ENCODE data around the gene ITGB4. TPM values are rescaled to one million over a fixed set of nuclear protein-coding genes. Genes with fewer than 3 reads are reported as not detected.
A peak's percentile ranks its signal among the peaks of the same experiment; 100 is the strongest.

The ITGB4 gene
- total RNA-seq, 1 experiment from 2014 or later, result 4.8 TPM

DNA sequence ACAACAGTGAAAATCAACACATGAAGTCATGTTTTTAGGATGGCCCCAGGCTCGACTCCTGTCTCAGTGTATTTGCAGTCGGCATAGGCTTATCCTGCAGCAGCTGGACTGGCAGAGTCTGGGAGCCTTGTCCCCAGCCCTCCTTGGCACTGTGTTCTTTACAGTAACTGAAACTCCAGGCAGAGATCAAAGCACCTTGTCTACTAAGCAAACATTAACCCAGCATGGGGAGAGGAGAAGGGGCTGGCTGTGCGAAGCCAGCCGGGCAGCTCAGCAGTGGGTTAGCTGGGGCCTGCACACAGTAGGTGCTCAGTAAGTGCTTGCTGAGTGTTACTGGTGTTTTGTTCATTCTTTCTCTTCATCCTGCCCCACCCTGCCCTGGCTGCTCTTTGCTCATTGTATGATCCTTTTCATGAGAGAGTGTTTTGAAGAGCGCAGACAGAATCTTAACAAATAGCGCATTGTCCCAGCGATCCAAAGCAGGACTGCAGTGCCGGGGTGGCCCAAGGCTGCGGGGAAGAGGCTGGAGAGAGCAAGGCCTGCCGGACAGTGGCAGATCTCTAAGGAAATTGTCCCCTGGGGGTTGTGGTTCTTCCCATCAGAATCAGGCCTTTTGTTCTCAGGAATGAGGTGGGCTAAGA is 23.5 kb upstream of the ITGB4 start:
- no peak for DNase-seq (ENCODE audit: low read depth)

DNA sequence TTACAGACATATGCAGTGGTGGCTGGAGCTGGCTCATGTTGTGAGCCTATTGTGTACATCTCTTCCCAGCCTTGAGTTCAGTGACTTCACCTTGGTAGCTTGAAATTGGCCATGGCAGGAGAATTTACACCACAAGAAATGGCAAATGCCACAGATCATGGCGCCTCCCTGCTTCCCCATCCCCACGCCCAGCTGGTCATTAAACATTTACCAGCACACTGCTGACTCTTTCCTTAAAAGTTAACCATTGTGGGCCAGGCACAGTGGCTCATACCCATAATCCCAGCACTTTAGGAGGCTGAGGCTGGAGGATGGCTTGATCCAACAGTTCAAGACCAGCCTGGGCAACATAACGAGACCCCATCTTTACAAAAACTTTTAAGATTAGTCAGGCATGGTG is 22.6 kb upstream of the ITGB4 start:
- no peak for DNase-seq (ENCODE audit: low read depth)

DNA sequence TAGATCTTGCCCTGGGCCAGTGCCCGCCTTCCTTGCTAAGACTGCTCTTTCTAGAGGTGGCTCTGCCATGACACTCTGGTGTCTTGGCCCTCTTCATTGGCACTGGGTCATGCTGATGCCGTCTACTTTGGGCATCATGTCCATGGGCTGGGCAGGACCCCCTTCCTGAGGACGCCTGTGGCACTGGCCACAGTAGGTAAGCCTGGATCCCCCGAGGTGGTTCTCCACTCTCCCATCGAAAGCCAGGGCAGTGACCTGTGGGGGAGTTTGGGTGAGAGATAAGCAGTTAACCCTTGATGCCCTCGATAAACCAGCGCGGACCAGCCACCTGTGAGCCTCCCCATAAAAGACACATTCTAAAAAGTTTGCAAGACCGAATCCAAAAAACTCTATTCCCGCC is 20.0 kb upstream of the ITGB4 start:
- DNase-seq (ENCODE audit: low read depth), result no peak

GRCh38 chr17:75703191-75703590 is 18.1 kb upstream of the ITGB4 start:
- no peak for DNase-seq (ENCODE audit: low read depth)

- peak; percentile 56 for DNase-seq (ENCODE audit: low read depth)
Measured at GRCh38 chr17:75703591-75703990, 17.7 kb upstream of the ITGB4 start.

GRCh38 chr17:75704963-75705875 is 16.0 kb upstream of the ITGB4 start:
- DNase-seq (ENCODE audit: low read depth), result no peak

DNA sequence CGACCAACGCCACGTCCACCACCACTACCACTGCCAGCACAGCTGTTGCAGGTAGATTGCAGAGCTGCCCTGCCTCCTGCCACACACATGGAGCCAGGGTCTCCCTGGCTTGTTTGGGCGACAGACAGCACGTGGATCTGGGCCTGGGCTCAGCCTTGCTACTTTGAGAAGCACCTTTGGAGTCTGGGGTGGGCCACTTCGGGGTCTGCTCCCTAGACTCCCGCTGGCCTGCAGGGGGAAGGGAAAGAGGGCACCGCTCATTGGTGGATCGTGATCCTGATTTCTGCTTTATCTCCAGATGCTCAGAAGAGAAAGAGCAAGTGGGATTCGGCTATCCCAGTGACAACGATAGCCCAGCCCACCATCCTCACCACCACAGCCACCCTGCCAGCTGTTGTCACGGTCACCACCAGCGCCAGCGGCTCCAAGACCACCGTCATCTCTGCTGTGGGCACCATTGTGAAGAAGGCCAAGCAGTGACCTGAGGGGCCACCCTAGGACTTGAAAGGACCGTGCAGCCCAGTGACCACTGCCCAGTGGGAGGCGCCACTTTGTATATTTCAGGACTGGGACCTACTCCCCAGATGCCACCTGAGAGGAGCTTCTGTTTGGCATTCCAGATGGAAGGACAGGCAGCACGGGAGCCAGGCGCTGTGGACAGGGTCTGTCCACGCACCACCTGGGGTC is 15.1 kb upstream of the ITGB4 start:
- no peak for DNase-seq (ENCODE audit: low read depth)

- DNase-seq (ENCODE audit: low read depth), result peak; percentile 91
Measured at GRCh38 chr17:75707079-75707571, 14.1 kb upstream of the ITGB4 start.

DNA sequence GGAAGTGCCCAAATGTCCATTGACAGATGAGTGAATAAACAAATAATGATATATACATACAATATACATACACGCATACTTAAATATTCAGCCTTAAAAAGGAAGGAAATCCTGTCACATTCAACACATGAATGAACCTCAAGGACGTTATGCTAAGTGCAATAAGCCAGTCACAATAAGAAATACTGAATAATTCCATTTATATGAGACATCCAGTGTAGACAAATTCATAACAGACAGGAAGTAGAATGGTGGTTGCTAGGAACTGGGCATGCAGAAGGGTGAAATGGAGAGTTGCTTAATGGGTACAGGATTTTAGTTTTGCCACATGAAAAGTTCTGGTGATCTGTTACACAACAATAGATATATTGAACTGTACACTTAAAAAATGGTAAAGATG is 8.8 kb upstream of the ITGB4 start:
- DNase-seq (ENCODE audit: low read depth), result no peak

DNA sequence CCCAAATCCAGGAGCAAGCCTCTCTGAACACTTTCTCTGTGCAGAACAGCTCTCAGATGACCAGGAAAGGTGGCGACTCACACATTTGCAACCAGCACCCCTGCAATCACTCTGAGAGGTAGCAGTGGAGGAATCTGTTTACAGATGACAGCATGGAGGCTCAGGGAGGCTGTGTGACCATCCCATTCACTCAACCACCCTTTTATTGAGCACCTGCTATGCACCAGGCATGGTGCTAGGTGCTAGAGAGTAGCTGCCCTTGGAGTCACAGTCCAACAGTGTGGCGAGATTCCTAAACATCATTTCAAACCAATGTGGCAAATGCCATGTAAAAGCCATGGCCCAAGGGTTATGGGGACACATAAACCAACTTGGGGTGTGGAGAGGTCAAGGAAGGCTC is 1.5 kb upstream of the ITGB4 start:
- no peak for DNase-seq (ENCODE audit: low read depth)

DNA sequence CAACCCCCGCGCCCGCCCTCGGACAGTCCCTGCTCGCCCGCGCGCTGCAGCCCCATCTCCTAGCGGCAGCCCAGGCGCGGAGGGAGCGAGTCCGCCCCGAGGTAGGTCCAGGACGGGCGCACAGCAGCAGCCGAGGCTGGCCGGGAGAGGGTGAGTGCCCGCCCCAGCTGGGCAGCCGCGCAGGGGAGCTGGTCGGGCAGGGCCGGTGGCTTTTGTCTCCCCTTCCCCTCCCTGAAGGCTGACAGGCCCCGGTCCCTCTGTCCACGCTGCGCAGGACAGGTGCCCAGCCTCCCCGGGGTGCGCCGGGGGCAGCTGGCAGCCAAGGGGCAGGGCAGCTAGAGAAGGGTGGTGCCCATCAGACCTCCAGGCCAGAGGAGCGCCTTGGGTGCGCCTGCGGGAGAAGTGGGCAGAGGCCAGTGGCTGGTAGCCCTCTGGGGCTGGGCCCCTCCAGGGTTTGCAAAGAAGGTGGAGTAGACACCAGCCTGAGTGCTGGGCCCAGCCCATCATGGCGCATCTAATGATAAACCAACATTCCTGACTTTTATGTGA is 278 bp downstream of the ITGB4 start:
- no peak for DNase-seq (ENCODE audit: low read depth)

- no peak for DNase-seq (ENCODE audit: low read depth)
Measured at GRCh38 chr17:75722076-75722475, 817 bp downstream of the ITGB4 start.

DNA sequence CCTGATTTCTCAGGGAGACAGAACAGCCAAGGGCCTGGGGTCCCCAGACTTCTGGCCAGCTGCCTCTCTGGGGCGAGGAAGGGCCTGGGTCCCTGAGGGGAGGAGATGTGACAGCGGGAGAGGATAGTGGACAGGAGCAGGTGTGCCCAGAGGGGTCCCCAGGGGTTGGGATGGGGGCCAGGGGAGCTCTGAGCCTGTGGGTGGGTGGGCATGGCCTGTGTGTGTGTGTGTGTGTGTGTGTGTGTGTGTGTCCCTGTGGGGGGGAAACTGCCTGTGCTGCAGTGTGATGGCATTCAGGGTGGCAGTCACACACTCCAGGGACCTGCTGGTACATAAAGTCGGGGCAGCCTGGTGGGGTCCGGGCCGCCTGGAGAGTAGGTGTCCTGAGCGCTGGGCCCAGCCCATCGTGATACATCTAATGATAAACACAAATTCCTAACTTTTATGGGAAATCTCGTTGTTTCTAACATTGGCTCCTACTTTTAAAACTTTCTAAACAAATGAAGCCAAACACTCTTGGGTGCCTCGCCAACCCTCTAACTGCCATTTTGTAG is 1.4 kb downstream of the ITGB4 start:
- no peak for DNase-seq (ENCODE audit: low read depth)

GRCh38 chr17:75723171-75723930 is 2.1 kb downstream of the ITGB4 start:
- DNase-seq (ENCODE audit: low read depth), result no peak

DNA sequence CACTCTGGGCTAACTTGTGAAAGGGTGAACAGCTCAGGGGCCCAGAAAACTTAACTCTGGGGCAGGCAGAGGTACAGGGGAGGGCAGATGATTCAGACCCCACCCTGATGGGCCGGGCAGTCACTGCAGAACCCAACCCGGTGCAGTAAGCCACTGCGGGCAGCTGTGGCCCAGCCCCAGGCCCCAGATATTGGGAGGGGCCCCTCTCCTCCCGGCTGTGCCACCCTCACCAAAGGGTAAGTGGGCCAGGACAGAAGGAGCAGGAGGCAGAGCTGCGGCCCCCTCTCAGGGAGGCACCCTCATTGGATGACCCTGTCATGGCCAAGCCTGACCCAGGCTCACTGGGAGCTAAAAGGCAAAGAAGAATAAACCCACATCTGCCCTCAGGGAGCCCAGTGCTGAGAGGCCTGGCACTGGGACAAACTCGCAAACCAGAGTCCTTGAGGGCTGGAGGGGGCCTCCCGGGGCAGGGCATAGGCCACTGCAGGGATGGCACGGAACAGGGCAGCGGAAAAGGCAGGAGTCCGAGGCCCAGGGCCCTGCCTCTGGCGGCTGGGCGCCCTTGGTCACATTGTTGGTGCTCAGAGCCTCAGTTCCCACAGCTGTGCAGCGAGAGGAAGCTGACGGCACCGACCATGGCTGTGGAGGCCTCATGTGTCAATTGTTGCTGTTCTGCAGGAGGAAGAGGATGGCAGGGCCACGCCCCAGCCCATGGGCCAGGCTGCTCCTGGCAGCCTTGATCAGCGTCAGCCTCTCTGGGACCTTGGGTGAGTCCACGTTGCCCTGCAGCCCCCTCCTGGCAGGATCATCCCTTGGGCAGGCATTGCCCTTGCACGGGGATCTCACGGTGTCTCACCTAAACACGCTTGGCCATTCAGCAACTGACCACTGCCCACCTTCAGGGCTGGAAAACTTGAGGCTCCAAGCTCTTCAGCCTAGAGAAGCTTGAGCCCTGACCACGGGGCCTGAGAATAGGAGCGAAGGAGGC is 3.1 kb downstream of the ITGB4 start:
- no peak for DNase-seq (ENCODE audit: low read depth)

GRCh38 chr17:75725504-75725903 is 4.2 kb downstream of the ITGB4 start:
- DNase-seq (ENCODE audit: low read depth), result no peak

DNA sequence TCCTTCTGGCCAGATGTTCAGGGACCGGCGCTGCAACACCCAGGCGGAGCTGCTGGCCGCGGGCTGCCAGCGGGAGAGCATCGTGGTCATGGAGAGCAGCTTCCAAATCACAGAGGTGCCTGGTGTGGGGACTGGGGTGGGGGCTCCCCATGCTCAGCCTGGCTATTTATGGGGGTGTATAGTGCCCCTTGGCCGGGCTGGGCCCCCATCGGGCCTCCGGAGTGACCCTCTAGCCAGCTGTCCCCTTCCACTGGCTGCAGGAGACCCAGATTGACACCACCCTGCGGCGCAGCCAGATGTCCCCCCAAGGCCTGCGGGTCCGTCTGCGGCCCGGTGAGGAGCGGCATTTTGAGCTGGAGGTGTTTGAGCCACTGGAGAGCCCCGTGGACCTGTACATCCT is 6.1 kb downstream of the ITGB4 start:
- no peak for DNase-seq (ENCODE audit: low read depth)

DNA sequence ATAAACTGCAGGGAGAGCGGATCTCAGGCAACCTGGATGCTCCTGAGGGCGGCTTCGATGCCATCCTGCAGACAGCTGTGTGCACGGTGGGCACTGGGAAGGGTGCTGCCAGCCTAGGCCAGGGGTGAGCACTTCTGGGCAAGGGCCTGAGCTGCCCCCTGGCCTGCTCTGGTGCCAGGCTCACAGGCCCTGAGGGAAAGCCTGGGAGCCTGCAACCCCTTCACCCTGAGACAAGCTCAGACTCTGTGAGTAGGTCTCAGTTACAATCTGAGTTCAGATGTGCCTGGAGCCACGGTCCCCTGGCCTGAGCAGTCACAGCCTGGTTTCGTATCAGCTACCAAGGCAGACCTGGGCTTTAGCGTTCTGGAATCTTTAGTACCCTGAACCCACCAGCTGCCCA is 8.1 kb downstream of the ITGB4 start:
- no peak for DNase-seq (ENCODE audit: low read depth)

- DNase-seq (ENCODE audit: low read depth), result no peak
Measured at GRCh38 chr17:75730065-75730464, 8.8 kb downstream of the ITGB4 start.

Data from M059J (cell line).